Thyroid gland (tissue), 4 donors: ENCODE measurements around the gene WDR77.

ENCODE experiments used
- POLR2A ChIP-seq, 2 donors: fragments of 450-650 bp; IDR thresholded peaks; one replicate each; pipeline ENCODE4 v1.6.1; 2017; ENCODE audit warnings: antibody characterized with exemption in 2 of 2, mild to moderate bottlenecking in 2 of 2, moderate library complexity in 1 of 2
- TF ChIP-seq, protein P1 (sequence below), 6 experiments: fragments of 200-600 bp in 3 of 6; fragments of 450-650 bp in 3 of 6; sonication (generic) in 3 of 6; IDR thresholded peaks; one replicate each; pipeline ENCODE4 v1.5.1; 2016 to 2019; ENCODE audit warnings: antibody characterized with exemption in 6 of 6, mild to moderate bottlenecking in 2 of 6, inconsistent platforms in 1 of 6, moderate library complexity in 1 of 6

DNA sequence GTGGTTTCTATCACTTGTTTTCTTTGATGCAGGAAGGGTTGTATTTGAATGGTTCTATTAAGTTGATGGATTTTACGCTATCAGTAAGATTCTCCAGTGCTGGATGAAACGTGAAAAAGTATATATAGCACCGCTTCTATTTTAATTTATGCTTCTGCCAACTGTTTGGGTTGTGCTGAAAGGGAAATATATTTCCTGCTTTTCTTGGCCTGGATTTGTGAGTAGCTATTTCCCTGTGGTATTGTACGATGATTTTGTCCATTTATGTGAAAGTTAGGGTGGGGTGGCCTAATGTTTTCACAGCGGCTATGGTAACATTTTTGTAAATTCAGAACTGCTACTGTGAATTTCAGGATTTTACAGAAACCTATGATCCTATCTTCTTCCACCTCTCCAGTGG lies 25.1 kb upstream of the WDR77 start:
- TF ChIP-seq, protein P1, sequence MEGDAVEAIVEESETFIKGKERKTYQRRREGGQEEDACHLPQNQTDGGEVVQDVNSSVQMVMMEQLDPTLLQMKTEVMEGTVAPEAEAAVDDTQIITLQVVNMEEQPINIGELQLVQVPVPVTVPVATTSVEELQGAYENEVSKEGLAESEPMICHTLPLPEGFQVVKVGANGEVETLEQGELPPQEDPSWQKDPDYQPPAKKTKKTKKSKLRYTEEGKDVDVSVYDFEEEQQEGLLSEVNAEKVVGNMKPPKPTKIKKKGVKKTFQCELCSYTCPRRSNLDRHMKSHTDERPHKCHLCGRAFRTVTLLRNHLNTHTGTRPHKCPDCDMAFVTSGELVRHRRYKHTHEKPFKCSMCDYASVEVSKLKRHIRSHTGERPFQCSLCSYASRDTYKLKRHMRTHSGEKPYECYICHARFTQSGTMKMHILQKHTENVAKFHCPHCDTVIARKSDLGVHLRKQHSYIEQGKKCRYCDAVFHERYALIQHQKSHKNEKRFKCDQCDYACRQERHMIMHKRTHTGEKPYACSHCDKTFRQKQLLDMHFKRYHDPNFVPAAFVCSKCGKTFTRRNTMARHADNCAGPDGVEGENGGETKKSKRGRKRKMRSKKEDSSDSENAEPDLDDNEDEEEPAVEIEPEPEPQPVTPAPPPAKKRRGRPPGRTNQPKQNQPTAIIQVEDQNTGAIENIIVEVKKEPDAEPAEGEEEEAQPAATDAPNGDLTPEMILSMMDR (IDR thresholded peaks at IDR 0.05), result no peak
- no peak for TF ChIP-seq POLR2A (IDR thresholded peaks at IDR 0.05)
